K562 (cell line): ENCODE measurements around the gene NBEAL2. TPM values are rescaled to one million over a fixed set of nuclear protein-coding genes. Genes with fewer than 3 reads are reported as not detected.

ENCODE experiments used
- EP300 ChIP-seq: IDR thresholded peaks from 2 replicates; pipeline ENCODE4 v1.6.1; 2012; ENCODE audit warnings: low read length, improper control_type of control experiment
- KDM1A ChIP-seq, 2 experiments: fragments of 450-650 bp; IDR thresholded peaks; 2 replicates each; pipeline ENCODE4 v1.6.1; 2016; ENCODE audit warnings: mild to moderate bottlenecking in 2 of 2
- LCOR ChIP-seq: sonication (generic); formaldehyde crosslinking; IDR thresholded peaks from 2 replicates; pipeline ENCODE4 v1.8.0; 2022; ENCODE audit warnings: mild to moderate bottlenecking, missing genetic modification reagents
- MYC ChIP-seq, 2 experiments: fragments of 250-450 bp in 1 of 2; sonication (Bioruptor Pico) in 1 of 2; IDR thresholded peaks; 2 replicates each; pipeline versions ENCODE4 v1.5.1 to v1.6.1; 2012 to 2021; ENCODE audit warnings: low read depth in 2 of 2, borderline replicate concordance in 1 of 2, improper control_type of control experiment in 1 of 2, low read length in 1 of 2, mild to moderate bottlenecking in 1 of 2, moderate library complexity in 1 of 2
- RBBP5 ChIP-seq: fragments of 200-600 bp; sonication (generic); IDR thresholded peaks from 2 replicates; pipeline ENCODE4 v1.6.1; 2012; ENCODE audit warnings: borderline replicate concordance, mild to moderate bottlenecking, low read length, control low read depth, inconsistent platforms; ENCODE audit not compliant: insufficient read depth, poor library complexity, severe bottlenecking
- ZKSCAN1 ChIP-seq: fragments of 150-350 bp; IDR thresholded peaks from 2 replicates; pipeline ENCODE4 v1.6.1; 2016; ENCODE audit warnings: low read depth, low read length
- polyA plus RNA-seq, 8 experiments: library from polyadenylated mRNA; depleted of rRNA in 4 of 8; stranded (reverse) in 5 of 8; unstranded in 3 of 8; fragments of >200 nt; fragmentation: Nextera tagmentation in 2 of 8; fragmentation: Illumina TruSeq in 1 of 8; extraction: Ambion mirVana in 2 of 8; extraction: Trizol in 1 of 8; gene quantifications; 2 replicates each; pipeline versions ENCODE4 v1.2.1 to v1.2.3, GENCODE V29; 2011 to 2014; ENCODE audit warnings: inconsistent platforms in 1 of 8, missing spikeins in 1 of 8
- total RNA-seq, 7 experiments: library from RNA; depleted of rRNA in 6 of 7; stranded (reverse); fragments of >200 nt in 6 of 7; fragmentation: Illumina TruSeq in 2 of 7; extraction: Trizol in 2 of 7; gene quantifications; 2 replicates each; pipeline versions ENCODE4 v1.2.1 to v1.2.3, GENCODE V29; 2011 to 2021; ENCODE audit warnings: low replicate concordance in 1 of 7
- TF ChIP-seq, protein P1 (sequence below): fragments of 450-650 bp; IDR thresholded peaks from 2 replicates; pipeline ENCODE4 v1.6.1; 2016
- TF ChIP-seq, protein P2 (sequence below), 2 experiments: fragments of 450-650 bp in 1 of 2; sonication (generic) in 1 of 2; formaldehyde crosslinking in 1 of 2; IDR thresholded peaks; 2 replicates each; pipeline versions ENCODE4 v1.7.1 to v1.9.0; 2016 to 2022; ENCODE audit warnings: inconsistent platforms in 1 of 2, mild to moderate bottlenecking in 1 of 2, missing genetic modification reagents in 1 of 2
- TF ChIP-seq, protein P3 (sequence below), 3 experiments: IDR thresholded peaks in 2 of 3; conservative IDR thresholded peaks in 1 of 3; 2 replicates each; pipeline ENCODE4 v1.5.1; 2011 to 2012; ENCODE audit warnings: low read length in 3 of 3, mild to moderate bottlenecking in 3 of 3, control low read depth in 2 of 3, improper control_type of control experiment in 1 of 3, inconsistent platforms in 1 of 3, low read depth in 1 of 3, mixed read lengths in 1 of 3, moderate library complexity in 1 of 3; ENCODE audit not compliant: insufficient read depth in 2 of 3
- TF ChIP-seq, protein P4 (sequence below): fragments of 200-800 bp; sonication (Bioruptor generic); IDR thresholded peaks from 2 replicates; pipeline ENCODE4 v1.6.1; 2017; ENCODE audit warnings: missing genetic modification characterization, missing compliant biosample characterization

Gene NBEAL2
- total and polyA plus RNA-seq, 9 of the 15 experiments (the other 6 are each of a cell fraction or from before 2014, with no cell fraction given) = 0.06 to 114 (median 29.6) TPM

DNA sequence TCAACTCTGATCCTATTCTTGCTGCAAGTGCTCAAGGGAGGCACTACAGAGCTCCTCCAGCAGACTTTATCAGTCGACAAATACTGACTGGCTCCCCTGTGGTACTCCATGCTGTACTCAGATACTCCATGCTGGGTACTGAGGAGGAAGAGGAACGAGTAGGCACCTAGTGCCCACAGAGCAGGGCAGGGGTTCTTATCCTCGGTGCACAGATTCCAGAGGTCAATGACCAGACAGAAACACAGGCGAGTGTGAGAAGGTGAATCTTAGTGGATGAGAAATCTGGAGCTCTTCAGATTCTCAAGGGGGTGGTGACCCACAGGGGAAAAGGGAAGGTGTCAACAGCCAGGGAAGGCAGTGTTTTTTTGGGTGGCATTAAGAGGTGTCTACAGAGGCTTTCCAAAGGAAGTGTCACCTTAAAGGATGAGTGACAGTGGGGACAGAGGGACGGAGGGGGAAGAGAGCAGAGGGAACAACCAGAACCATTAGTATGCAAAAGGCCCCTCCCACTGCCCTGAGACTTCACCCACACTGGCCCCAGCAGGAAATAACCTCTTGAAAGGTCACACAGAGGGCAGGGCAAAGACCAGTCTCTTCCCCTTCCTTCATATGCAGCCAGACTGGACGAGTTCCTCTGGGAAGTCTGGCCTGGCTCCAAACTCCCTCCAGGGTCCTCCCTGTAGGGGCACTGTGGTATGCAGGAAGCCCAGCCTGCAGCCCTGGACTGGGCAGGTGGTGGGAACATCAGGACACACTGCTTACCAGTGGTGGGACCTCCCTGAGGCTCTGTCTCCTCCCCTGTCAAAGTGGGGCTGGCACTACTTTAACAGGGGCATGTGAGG lies 30.4 kb upstream of the NBEAL2 start (continued):
- TF ChIP-seq LCOR (no peak), KDM1A (IDR thresholded peaks at IDR 0.05) (peak; percentile 73 to 85), MYC (IDR thresholded peaks at IDR 0.05; ENCODE audit: low read depth, low read length) (no peak), MYC (CRISPR knock-in tag; IDR thresholded peaks at IDR 0.05; ENCODE audit: borderline replicate concordance, low read depth) (0 out of 2 replicates have a peak, but pooled peaks have one; percentile 1), RBBP5 (peak; percentile 22), ZKSCAN1 (no peak), EP300 (peak; percentile 41; the same call in 1 of the 2 replicates)
- TF ChIP-seq, protein P1, sequence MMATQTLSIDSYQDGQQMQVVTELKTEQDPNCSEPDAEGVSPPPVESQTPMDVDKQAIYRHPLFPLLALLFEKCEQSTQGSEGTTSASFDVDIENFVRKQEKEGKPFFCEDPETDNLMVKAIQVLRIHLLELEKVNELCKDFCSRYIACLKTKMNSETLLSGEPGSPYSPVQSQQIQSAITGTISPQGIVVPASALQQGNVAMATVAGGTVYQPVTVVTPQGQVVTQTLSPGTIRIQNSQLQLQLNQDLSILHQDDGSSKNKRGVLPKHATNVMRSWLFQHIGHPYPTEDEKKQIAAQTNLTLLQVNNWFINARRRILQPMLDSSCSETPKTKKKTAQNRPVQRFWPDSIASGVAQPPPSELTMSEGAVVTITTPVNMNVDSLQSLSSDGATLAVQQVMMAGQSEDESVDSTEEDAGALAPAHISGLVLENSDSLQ = peak; percentile 94
- TF ChIP-seq, protein P2, sequence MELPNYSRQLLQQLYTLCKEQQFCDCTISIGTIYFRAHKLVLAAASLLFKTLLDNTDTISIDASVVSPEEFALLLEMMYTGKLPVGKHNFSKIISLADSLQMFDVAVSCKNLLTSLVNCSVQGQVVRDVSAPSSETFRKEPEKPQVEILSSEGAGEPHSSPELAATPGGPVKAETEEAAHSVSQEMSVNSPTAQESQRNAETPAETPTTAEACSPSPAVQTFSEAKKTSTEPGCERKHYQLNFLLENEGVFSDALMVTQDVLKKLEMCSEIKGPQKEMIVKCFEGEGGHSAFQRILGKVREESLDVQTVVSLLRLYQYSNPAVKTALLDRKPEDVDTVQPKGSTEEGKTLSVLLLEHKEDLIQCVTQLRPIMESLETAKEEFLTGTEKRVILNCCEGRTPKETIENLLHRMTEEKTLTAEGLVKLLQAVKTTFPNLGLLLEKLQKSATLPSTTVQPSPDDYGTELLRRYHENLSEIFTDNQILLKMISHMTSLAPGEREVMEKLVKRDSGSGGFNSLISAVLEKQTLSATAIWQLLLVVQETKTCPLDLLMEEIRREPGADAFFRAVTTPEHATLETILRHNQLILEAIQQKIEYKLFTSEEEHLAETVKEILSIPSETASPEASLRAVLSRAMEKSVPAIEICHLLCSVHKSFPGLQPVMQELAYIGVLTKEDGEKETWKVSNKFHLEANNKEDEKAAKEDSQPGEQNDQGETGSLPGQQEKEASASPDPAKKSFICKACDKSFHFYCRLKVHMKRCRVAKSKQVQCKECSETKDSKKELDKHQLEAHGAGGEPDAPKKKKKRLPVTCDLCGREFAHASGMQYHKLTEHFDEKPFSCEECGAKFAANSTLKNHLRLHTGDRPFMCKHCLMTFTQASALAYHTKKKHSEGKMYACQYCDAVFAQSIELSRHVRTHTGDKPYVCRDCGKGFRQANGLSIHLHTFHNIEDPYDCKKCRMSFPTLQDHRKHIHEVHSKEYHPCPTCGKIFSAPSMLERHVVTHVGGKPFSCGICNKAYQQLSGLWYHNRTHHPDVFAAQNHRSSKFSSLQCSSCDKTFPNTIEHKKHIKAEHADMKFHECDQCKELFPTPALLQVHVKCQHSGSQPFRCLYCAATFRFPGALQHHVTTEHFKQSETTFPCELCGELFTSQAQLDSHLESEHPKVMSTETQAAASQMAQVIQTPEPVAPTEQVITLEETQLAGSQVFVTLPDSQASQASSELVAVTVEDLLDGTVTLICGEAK (IDR thresholded peaks at IDR 0.05) = 0 out of 2 replicates have a peak, but pooled peaks have one; percentile 15
- TF ChIP-seq, protein P2 (CRISPR knock-in tag; IDR thresholded peaks at IDR 0.05) = no peak
- TF ChIP-seq, protein P3, sequence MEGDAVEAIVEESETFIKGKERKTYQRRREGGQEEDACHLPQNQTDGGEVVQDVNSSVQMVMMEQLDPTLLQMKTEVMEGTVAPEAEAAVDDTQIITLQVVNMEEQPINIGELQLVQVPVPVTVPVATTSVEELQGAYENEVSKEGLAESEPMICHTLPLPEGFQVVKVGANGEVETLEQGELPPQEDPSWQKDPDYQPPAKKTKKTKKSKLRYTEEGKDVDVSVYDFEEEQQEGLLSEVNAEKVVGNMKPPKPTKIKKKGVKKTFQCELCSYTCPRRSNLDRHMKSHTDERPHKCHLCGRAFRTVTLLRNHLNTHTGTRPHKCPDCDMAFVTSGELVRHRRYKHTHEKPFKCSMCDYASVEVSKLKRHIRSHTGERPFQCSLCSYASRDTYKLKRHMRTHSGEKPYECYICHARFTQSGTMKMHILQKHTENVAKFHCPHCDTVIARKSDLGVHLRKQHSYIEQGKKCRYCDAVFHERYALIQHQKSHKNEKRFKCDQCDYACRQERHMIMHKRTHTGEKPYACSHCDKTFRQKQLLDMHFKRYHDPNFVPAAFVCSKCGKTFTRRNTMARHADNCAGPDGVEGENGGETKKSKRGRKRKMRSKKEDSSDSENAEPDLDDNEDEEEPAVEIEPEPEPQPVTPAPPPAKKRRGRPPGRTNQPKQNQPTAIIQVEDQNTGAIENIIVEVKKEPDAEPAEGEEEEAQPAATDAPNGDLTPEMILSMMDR (IDR thresholded peaks at IDR 0.05 in 2 of 3, conservative IDR thresholded peaks at IDR 0.05 in 1 of 3; ENCODE audit: insufficient read depth in 2 of 3, low read depth in 1 of 3, low read length in 3 of 3) = peak in 1 of 3 experiments; percentile 24; a peak in 1 of 6 replicates
- TF ChIP-seq, protein P4, sequence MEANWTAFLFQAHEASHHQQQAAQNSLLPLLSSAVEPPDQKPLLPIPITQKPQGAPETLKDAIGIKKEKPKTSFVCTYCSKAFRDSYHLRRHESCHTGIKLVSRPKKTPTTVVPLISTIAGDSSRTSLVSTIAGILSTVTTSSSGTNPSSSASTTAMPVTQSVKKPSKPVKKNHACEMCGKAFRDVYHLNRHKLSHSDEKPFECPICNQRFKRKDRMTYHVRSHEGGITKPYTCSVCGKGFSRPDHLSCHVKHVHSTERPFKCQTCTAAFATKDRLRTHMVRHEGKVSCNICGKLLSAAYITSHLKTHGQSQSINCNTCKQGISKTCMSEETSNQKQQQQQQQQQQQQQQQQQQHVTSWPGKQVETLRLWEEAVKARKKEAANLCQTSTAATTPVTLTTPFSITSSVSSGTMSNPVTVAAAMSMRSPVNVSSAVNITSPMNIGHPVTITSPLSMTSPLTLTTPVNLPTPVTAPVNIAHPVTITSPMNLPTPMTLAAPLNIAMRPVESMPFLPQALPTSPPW (CRISPR knock-in tag) = 0 out of 2 replicates have a peak, but pooled peaks have one; percentile 18
